HG03469 (cell line): ENCODE measurements around the gene RAB33A.
"Not testable (repeated sequence)": the region's sequence is repeated elsewhere in the genome, so short reads cannot be mapped to it uniquely, and the experiment has no call there.

Experiments
- ATAC-seq: cut with Tn5 transposase; IDR thresholded peaks from one replicate; pipeline ENCODE4 v1.9.1; 2021; ENCODE audit warnings: mild to moderate bottlenecking, moderate library complexity, moderate number of reproducible peaks; ENCODE audit not compliant: unreplicated experiment

The RAB33A gene

DNA sequence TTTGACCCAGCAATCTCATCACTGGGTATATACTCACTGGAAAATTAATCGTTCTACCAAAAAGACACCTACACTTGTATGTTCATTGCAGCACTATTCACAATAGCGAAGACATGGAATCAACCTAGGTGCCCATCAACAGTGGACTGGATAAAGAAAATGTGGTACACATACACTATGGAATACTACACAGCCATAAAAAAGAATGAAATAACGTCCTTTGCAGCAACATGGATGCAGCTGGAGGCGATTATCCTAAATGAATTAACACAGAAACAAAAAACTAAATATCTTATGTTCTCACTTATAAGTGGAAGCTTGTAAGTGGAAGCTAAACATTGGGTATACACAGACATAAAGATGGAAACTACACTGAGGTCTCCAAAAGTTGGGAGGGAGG is 59.4 kb downstream of the RAB33A start:
- ATAC-seq, result not testable (repeated sequence)
